Omental fat pad (tissue), 4 donors: ENCODE measurements around the gene CD300H. TPM values are rescaled to one million over a fixed set of nuclear protein-coding genes. Genes with fewer than 3 reads are reported as not detected.

Experiments used
- ATAC-seq: fragments of 150-250 bp; one replicate; pipeline ENCODE4 v1.9.1; 2016; ENCODE audit warnings: mild to moderate bottlenecking, moderate library complexity; ENCODE audit not compliant: low FRiP score
- DNase-seq: peaks from one replicate; pipeline ENCODE4 v3.0.0-alpha.2; 2019; ENCODE audit warnings: low spot score
- CTCF ChIP-seq, 3 donors: fragments of 450-650 bp; IDR thresholded peaks; one replicate each; pipeline ENCODE4 v1.5.1; 2016 to 2017; ENCODE audit warnings: antibody characterized with exemption in 3 of 3, mild to moderate bottlenecking in 3 of 3, moderate library complexity in 2 of 3
- total RNA-seq, 4 donors: library from RNA; depleted of rRNA; stranded (reverse); fragments of >200 nt; gene quantifications; one replicate each; pipeline ENCODE4 v1.1.0, GENCODE V29; 2016

CD300H gene
- total RNA-seq, 4 donors from 2014 or later: not detected

GRCh38 chr17:74550602-74551001 is 16.7 kb downstream of the CD300H start:
- ATAC-seq: no peak
- TF ChIP-seq CTCF (IDR thresholded peaks at IDR 0.05): no peak

GRCh38 chr17:74549343-74549742 is 18.0 kb downstream of the CD300H start:
- DNase-seq (no peak), ATAC-seq (no peak)
- TF ChIP-seq CTCF (IDR thresholded peaks at IDR 0.05): no peak

More at GRCh38 chr17:74550602-74551001, 16.7 kb downstream of the CD300H start:
- DNase-seq: no peak

GRCh38 chr17:74547736-74548135 is 19.6 kb downstream of the CD300H start:
- no peak for DNase-seq
- no peak for TF ChIP-seq CTCF (IDR thresholded peaks at IDR 0.05)
- ATAC-seq: no peak

GRCh38 chr17:74547264-74547663 is 20.0 kb downstream of the CD300H start:
- no peak for ATAC-seq
- no peak for DNase-seq
- TF ChIP-seq CTCF (IDR thresholded peaks at IDR 0.05): no peak

- DNase-seq (no peak), ATAC-seq (no peak)
- TF ChIP-seq CTCF (IDR thresholded peaks at IDR 0.05): no peak
Measured at GRCh38 chr17:74546586-74546985, 20.7 kb downstream of the CD300H start.

GRCh38 chr17:74545843-74546230 is 21.5 kb downstream of the CD300H start, which contains the start of gene CD300C:
CD300C (minus strand) TSS chr17:74546115; CDS start chr17:74545782, 333 bp downstream.
- no peak for TF ChIP-seq CTCF (IDR thresholded peaks at IDR 0.05)
- DNase-seq (no peak), ATAC-seq (peak; percentile 12)

- DNase-seq (no peak), ATAC-seq (no peak)
- TF ChIP-seq CTCF (IDR thresholded peaks at IDR 0.05): no peak
Measured at GRCh38 chr17:74544991-74545842, 22.1 kb downstream of the CD300H start.
